ENCODE measurements around the gene SESTD1.

Gene SESTD1

DNA sequence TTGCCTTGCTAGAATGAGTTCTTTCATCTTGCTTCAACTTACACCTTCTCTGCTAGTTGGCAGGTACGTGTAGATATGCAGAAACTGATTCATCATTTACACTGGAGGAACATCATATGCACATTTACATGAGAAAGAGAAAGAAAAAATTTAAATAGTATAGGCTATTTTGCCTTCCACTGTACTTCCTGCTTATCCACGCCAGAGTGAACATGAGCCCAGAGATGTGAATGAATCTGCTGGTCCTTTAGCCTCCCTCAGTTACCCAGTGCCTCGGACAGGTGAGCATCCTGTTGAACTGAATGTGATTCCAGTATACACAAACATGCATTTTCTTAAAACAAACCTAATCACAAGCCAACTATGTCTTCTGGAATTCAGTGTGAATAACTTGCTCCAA, 83.6 kb downstream of the SESTD1 start:
- no peak for DNase-seq

DNA sequence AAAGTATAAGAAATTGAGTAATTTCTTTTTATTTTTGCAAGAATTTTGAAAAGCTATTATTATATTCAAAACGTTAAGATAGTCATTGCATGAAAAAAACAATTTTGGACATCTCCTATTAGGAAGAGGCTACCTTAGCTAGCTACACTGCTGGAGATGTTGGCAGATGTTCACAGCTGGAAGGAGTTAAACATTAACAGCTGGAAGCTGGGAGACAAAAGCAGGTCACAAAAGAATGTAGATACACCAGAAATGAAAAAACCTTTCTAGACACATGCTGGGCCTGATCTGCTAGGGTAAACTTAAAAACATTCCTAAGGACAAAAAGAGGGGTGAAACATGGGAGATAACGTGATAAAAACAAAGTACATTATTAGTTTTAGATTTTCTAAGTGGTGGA, 84.4 kb downstream of the SESTD1 start:
- no peak for DNase-seq

DNA sequence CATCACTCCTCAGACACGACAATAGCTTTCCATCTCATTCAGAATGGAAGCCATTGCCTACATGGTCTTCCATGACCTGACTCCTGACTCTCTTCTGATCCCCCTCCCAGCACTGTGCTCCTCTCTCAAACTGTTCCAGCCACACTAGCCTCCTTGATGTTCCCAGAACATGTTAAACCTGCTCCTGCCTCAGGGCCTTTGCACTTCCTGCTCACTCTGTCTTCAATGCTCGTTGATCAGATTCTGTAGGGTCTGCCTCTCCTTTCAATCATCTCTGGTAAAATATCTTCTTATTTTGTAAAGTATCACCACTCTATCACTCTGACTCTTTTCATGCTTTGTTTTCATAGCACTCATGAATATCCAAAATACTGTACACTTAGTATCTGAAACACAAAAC, 84.9 kb downstream of the SESTD1 start:
- no peak for DNase-seq

DNA sequence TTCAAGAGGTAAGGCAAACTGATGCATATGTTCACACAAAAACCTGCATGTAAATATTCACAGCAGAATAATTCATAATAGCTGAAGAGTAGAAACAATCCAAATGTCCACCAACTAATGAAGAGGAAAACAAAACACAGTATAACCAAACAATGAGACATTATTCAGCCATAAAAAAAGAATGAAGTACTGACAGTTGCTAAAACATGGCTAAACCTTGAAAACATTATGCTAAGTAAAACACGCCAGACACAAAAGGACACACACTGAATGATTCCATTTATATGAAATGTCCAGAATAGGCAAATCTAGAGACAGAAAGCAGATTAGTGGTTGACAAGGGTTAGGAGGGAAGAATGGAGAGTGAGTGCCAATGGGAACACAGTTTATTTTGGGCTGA, 86.9 kb downstream of the SESTD1 start:
- no peak for DNase-seq

DNA sequence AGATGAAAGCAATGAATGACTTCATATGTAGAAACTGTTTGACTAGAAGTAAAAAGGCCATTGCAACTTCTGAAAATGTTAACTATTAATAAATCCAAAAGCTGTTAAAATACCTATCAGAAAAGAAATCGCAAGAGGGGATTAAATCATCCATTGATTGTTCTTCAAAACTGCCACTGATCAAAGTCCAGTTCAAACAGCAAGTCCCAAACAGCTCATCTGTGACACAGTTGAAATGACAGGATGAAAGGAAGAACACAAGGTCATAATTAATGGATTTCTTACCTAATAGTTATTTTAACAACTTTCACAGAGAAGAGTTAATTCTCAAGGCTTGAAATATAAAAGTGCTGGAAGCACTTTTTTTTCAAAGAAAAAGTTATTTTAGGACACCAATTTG, 90.4 kb downstream of the SESTD1 start:
- no peak for DNase-seq

DNA sequence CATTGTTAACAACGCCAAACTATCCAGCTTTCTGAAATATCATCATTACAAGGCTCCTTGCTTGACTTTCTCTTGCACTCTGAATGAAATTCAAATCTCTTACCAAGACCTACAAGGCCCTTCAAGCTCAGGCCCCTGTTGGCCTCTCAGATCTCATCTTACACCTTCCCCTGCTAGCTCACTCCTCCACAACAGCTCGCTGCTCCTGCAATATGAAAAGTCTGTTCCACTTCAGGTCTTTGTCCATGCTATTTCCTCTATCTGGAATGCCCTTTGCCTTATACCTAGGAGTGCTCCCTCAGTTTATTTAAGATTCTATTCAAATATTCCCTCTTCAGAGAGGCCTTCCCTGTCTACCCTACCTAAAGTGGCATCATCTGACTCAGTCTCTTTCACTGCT, 91.7 kb downstream of the SESTD1 start:
- no peak for DNase-seq

DNA sequence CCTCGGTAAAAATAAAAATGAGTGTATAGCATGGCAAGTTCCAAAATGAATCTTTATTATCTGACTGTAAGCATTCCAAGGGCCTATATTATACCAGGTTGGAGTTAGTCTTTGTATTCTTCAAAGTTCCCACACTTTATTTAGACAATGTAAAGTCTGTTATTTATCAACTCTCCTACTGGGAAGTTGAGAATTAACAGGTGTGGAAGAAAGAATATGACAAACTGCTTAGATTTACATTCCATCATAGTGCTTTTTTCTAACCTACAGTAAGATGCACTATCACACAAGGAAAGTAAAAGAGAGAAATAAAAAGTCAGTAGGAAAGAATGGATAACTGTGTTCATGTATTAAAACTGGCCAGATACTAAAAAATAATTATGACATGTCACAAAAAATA, 93.3 kb downstream of the SESTD1 start:
- DNase-seq = no peak

DNA sequence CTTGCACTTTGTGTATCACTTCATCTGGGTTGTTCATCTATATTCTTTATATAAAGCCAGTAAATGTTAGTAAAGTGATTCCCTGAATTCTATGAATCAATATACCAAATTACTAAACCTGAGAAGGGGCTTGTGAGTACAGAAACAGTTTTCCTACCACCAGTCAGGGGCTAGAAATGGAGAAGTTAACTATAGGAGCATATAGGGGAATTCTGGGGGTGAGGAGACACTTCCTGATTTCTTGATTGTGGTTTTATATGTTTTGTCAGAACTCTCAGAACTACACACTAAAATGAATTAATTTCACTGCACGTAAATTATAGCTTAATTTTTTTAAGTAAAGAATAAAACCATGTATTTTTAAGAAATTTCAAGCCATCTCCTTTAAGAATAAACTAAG, 93.7 kb downstream of the SESTD1 start:
- no peak for DNase-seq

DNA sequence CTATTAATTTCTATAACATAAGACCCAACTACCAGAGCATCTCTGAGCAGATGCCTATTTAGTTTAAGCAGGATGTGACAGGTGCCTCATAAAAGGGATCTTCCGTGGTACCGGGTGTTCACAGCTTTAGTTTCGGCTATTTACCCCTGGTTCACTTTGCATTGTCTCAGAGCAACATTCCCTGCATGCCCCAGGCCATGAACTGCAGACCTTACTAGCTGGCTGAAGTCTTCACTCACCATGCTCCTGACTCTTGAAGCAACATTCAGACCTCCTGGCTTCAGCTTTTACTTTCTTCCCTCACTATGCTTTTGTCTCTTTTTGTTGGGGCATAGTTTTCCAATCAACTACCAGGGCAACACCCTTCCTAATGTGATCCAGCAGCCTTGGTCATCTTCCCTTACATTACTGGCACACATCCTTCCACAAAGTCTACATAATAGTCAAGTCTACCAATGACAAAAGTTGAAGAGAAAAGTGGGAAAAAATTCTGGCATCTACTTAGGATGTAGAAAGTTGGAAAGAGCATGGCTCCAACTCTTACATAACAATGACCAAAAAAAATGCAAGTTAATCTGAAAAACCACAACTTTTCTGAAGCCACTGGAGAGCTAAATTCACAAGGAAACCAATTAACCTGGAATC, 99.2 kb downstream of the SESTD1 start:
- DNase-seq = no peak

DNA sequence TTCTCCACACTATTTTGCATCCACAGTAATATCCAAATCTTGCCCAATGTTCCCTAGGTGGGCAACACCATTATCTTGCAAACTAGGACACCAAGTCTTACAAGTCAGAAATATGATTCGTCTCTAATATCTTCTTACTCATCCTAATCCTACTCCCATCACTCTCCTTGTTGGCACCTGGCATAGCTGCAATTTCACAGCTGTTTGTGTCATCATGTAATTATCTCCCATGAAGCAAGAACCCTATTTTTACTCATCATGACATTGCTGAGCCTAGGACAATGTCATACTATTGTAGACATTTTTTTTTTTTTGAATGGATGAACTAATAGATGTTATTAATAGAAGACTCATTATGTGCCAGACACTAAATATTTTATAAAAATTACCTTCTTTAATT, 123.4 kb downstream of the SESTD1 start:
- DNase-seq = no peak

DNA sequence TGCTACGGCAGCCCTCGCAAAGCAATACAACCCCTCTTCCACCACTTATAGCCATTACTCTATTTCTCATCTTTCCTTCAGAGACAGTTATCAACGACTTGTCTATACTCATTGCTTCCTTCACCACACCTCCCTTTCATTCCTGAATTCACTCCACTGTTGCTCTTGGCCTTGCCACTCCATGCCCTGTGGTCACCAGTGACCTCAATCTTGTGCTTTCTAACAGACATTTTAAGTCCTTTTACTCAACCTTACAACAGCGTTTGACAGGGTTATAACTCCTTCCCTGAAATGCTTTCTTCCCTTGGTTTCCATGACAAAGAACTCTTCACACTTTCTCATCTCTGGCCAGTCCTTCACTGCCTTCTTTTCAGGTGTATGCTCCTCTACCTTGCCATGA, 124.1 kb downstream of the SESTD1 start:
- no peak for DNase-seq

DNA sequence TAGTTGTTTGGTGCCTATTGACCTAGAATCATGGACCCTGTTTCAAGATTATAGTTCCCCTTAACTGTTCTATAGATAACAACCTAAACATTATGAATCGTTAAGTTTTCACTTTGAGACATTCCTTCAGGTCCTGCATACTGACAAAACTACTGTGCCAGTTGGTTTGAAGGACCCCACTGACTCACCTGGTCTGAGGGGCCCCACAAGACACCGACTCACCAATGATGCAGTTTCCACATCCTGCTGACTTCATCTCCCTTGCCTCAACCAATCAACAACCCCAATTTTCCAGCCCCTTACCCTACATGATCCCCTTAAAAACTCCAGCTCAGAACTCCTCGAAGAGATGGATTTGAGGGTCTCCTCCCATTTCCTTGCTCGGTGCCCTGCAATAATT, 125.1 kb downstream of the SESTD1 start:
- no peak for DNase-seq

DNA sequence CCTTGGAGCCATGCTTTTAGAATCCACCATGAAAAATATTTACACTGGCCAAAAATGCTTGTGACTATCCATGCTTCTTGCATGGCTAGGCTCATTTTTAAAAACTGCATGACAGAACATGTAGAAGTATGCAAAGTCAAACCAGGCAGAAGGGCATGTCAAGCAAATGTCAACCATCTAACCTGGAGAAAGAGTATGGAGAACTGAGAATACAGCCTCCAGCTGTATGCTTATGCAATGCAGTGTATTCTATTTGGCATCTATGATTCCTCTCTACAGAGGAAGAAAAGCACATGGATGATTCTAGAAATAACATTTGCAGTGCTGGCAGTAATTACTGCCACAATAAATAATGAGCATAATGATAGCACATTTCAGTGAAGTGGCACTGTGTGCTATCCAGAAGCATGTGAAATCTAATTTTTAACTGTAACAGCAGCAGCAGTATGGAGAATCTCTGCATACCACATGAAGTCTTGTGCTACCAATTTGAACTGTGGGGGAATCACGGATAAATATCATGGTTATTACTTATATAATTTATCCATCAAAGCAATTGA, 127.4 kb downstream of the SESTD1 start:
- DNase-seq = no peak

DNA sequence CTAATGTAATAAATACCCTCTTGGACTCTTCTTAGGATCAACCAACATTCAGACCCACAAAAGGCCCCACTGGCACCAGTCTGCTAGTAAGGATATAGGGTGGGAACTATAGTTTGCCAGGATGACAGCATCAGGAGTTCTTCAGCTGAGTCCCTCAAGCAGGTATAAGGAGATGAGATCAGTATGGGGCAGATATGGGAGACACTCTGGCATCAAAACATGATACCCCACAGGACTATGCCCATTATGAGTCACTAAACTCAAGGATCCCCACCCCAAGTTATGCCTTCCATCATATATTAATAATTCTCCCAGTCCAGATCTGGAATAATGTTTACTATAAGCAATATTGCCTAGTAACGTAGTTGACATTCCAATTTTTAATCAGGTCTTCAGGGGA, 131.6 kb downstream of the SESTD1 start:
- DNase-seq = no peak

DNA sequence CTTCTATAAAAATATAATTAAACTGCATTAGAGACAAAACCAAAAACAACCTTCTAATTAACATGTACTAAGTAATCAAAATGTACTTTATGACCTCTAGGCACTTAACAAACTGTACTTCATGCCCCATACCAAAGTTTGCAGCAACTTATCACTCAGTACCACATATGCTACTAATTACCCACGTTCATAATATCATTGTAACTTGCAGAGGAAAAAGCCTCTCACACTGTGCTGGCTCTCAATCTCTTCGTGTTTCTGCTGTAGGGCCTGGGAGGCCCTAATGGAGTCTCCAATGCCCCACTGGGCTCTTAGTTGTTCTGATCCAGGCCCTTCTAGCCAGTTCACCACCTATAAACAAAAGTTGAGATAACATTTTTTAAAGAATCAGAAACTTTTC, 132.6 kb downstream of the SESTD1 start:
- no peak for DNase-seq

DNA sequence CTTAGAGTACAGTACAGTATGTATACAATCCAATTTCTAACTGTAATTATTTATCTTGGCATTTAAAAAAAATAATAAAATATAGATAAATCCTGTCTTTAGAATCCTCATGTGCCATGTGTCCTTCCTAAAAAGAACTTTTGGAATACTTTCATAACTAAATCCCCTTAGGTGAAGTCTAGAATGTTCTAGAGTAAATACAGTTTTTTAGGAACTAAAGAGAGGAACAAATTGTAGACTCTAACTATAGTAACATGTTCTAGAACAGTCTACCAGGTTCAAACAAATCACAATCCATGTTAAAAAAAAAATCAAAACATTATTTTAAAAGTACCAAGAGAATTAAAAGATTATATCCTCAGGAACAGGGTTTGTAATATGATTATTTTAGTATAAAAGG, 134.1 kb downstream of the SESTD1 start:
- no peak for DNase-seq

DNA sequence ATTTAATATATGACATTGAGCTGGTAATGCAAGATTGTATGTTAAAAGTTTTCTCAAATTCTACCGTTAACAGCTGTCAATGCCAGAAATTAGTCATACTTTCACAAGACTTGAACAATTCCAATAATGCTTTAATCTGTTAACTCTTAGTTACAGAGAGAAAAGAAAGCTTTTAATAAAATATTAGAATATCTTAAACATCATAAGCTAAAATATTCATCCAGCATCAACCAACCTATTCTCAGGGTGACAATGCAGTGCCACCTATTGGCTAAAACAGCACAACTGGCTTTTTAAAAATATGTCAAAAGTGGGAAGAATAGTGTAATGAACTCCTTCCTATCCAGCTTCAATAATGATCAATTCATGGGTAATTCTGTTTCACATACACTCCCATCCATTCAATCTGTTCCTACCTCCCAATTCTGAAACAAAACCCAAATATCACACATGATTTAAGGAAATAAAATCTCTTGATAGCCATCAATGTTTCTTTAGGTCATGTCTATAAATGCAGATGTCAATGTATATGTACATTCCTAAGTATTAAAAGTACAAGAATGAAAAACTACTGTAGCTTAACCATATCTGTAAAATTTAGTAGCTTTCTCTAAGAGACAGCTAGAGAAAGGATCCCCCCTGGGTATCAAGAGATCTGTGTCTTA, 134.9 kb downstream of the SESTD1 start:
- DNase-seq = no peak

DNA sequence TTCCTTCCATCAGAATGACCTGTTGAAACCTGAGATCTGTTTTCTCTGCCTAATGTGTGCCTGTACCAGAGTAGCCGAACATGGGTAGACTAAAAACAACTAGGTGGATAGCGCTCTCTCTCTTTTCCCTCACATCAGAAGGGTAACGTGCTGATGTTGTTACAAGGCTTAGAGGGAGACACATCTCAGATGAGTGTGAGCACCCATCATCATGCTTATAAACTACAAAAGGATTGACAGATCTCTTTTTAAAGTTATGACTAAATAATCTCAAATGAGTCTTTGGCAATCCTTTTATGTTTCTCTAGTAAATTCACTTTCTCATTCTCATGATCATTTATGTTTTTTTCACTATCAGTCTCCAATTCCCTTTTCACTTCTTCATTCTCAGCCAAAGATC, 139.2 kb downstream of the SESTD1 start:
- no peak for DNase-seq

DNA sequence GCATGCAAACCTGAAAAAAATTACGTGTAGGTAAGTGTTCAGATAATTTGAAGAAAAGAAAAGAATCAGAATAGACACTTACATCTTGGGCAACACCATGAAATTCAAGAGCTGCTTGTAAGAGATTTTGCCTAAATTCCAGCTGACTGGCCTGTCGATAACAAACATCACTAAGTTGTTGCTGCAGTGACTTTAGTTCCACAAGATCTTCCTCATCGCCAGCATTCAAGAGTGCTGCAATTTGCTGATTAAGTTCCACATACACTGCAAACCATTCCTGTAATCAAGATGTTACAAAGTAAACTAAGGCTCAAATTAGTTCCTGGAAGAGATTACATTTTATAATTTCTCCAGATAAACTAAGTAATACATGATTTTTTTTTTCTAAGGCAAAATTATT, 140.3 kb downstream of the SESTD1 start:
- DNase-seq = no peak

DNA sequence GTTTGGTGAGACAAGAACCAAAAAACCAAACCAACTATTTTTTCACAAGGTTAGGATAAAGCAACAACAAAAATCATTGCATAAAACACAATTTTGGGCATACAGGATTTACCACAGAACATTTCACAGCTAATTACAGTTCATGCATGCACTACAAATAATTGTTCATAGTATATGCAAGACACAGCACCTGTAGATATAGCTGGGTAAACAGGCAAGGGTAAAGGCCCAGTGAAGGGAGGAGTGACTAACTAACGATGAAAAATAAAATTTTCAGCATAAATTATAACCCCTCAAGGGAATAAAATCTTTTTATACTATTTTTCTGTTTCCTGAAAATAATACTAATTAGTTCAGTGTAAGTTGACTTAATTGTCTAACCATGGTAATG, 141.4 kb downstream of the SESTD1 start:
- no peak for DNase-seq

DNA sequence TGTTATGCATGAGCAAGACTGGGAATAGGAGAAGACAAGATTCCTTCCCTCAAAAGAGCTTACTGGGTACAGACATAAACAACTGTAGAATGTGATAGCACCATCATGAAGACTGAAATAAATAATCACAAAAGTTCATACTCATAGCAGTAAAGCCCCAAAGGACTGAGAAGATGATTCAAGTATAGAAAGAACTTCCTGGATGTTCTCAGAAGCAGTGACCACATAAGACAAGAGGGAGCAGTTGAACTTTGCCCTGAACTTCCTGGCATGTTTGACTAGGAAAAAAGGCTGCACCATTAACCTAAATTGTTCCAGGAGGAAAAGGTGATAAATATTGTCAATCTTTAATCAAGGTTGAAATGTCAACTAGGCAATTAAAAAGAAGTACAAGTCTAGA, 156.9 kb downstream of the SESTD1 start:
- no peak for DNase-seq

DNA sequence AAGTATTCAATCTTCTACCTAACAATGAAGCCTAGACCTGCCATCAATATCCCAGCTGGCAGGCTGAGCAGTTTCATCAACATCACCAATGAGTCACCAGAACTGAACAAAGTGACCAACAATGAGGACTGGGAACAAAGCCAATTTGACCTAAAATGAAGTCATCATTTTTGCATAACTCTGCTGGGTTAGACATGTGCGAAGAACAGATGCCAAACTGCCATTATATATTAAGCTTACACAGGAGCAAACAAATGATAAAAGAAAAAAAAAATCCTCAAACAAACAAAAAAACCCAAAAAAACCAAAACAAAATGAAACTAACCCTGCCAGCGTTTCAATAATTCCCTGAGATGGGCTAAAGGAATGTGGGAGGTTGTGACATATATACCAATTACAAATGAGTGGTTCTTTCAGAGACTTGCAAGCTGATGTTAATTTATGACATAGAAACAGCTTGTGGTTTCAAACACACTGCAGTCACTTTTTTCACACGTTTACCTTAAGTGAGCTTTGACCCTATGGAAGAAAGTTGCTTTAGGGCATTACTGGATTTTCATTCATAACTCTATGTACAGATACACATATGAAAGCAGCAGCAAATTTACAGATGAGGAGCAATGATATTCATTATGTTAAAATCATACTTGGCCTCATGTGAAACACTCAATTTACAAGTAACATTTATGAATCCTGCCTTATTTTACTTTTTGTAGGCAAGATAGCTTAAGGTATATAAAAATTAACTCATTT, 157.8 kb downstream of the SESTD1 start:
- peak; percentile 86 to 96 for DNase-seq

DNA sequence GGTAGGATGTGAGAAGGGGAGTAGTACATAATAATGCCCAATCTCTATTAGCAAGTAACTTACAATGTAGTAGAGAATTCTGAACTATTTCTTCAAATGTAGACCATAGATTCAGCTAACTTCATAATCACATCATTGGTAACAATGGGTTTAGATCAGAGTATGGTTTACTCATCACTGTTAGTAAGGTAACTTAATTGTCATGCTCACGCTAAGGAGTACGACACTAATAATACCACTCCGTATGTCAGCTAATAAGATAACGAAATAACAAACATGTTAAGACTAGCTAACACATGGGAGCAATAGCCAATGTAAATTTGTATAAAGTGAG, 158.3 kb downstream of the SESTD1 start:
- DNase-seq = no peak

DNA sequence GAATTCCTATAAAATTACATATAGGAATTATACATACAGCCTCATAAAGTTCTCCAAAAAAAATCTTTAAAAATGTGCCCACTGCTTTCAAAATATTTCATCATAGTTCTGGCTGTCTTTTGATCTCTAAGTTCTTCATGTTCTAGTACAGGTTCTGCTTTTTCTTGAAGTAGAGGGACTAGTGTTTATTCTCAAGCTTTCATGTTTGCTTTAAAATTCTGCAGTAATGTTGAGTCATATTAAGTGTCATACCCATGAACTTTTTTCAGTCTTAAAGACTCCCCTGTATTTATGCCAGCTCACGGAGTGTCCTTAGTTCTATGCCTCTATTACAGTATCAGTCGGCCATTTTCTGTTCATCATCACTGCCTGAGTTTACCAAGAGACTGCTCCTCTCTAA, 159.9 kb downstream of the SESTD1 start:
- no peak for DNase-seq
